HG02938 (cell line): ENCODE results near the gene LSM8.
A peak's percentile ranks its signal among the peaks of the same experiment; 100 is the strongest.
"Not testable (repeated sequence)": the region's sequence is repeated elsewhere in the genome, so short reads cannot be mapped to it uniquely, and the experiment has no call there.

Experiments
- ATAC-seq: cut with Tn5 transposase; IDR thresholded peaks from one replicate; pipeline ENCODE4 v1.9.1; 2021; ENCODE audit warnings: mild to moderate bottlenecking, moderate library complexity; ENCODE audit not compliant: unreplicated experiment

The LSM8 gene

GRCh38 chr7:118183786-118184564 is at the start of gene LSM8:
TSS of gene LSM8 (plus strand) at chr7:118184164. CDS start at chr7:118184224, 60 bp downstream.
- ATAC-seq, result peak; percentile 96

GRCh38 chr7:118134420-118134819 is 49.5 kb upstream of the LSM8 start:
- ATAC-seq, result not testable (repeated sequence)

DNA sequence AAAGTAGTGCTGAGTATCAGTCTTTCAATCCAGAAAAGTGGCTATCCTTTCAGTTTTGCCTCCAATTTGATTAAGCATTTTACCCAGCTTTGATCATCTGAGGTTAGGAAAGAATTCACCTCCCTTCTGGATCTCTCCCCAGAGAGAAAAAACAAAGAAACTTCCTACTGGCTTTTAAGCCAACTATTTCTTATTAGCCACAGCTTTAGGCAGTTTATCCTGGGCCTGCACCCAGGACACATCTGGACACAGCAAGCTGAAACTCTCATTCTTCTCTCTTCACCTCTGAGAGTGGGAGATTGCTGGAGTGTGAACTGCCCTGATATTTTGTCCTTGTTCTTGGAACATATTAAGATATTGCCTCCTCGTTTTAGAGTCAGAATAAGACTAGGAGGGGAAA is 43.5 kb upstream of the LSM8 start:
- no peak for ATAC-seq

DNA sequence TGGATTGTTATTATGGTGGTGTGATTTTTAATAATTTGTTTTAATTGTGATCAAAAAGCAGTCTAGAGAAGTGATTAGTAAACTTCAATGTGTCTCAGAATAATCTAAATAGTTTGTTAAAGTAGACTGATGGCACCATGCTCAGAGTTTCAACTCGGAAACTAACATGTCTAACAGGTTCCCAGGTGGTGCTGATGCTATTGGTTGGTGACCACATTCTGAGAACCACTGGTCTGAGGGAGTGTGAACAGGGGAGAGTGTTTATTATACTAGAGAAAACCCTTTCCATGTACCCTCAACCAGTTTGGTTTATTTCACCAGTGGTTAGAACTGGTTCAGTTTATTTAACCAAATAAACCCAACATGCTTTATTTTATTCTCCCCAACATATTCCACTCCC is 42.0 kb upstream of the LSM8 start:
- no peak for ATAC-seq

DNA sequence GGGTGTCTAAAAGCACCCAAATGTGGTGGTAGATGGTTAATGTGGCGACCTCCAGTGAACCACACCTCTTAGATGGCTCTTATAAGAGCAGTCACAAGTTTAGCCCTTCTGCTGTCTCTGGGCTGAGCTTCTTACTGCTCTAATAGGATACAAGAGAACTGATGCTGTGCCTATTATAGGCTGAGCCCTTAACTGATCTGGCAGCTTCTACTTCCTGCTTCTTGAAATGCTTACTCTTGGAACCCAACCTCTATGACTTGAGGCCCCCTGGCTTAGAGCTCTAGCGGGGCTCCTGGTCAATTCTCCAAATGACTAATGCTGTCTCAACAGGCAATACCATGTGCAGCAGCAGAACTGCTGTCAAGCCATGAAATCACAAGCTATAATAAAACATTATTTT is 35.0 kb upstream of the LSM8 start:
- ATAC-seq, result peak; percentile 68

GRCh38 chr7:118149394-118149793 is 34.6 kb upstream of the LSM8 start:
- ATAC-seq, result no peak

- no peak for ATAC-seq
Measured at GRCh38 chr7:118151671-118152070, 32.3 kb upstream of the LSM8 start.

- no peak for ATAC-seq
Measured at GRCh38 chr7:118152149-118152548, 31.8 kb upstream of the LSM8 start.

GRCh38 chr7:118152654-118153053 is 31.3 kb upstream of the LSM8 start:
- ATAC-seq, result no peak

- ATAC-seq, result no peak
Measured at GRCh38 chr7:118153551-118154177, 30.3 kb upstream of the LSM8 start.

- ATAC-seq, result no peak
Measured at GRCh38 chr7:118158766-118159165, 25.2 kb upstream of the LSM8 start.

- no peak for ATAC-seq
Measured at GRCh38 chr7:118169146-118169545, 14.8 kb upstream of the LSM8 start.

DNA sequence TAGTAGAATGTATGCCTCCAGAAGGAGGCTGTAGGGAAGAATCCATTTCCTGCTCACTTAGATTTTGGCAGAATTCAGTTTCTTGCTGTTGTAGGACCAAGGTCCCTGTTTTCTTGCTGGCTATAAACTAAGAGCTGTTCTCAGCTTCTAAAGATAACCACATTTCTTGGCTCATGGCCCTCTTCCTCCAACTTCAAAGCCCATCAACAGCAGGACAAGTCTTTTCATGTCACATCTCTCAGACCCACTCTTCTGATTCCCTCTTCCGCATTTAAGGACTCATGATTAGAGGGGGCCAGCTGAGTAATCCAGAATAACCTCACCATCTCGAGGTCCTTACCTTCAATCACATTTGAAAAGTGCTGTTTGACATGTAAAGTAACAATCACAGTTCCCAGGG is 8.2 kb upstream of the LSM8 start:
- ATAC-seq, result no peak

- ATAC-seq, result no peak
Measured at GRCh38 chr7:118179191-118179590, 4.8 kb upstream of the LSM8 start.

DNA sequence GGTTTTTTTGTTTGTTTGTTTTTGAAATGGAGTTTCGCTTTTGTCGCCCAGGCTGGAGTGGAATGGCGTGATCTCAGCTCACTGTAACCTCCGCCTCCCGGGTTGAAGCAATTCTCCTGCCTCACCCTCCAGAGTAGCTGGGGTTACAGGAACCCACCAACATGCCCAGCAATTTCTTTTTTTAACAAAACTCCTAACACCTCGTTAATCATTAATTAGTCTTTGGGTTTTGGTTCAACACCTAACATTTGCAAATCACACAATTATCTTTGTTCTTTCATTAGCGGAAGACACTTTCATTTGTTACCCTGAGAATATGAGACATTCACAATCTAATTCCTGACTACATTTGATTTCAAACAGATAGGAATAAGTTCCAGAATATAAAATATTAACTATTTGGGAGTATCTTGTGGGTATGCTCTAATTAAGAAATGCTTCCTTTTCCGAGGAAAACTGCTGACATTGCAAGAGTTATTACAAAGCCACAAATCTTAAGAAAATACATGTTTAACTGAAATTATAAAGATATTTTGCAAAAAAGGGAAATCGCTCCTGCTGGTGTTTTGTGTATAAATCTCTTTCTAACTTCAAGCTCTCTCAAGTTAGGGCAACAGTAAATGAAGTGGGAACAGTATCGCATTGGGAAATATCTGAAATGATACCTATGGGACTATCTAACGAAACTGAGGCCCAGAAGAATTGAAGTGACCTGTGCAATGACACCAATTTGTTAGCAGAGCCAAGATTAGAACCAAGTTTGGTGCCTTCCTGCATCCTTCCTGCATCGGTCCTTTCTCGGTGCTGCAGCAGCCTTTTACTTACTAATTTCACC is 1.2 kb upstream of the LSM8 start:
- no peak for ATAC-seq

DNA sequence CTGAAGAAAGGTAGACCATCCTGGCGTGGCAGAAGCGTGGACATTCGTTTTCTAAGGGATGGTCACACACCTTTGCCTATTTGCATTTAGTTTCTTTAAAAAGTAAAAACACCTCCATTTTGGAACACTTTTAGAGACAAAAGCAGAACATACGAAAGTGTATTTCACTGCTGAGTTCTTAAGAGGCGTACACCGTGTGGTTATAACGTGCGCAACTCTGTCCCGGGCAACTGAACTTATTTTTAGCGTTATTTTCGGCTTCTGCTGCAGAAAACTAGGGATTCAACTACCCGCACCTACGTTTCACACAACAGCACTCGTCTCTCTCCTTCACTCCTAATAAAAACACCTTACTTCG is 557 bp upstream of the LSM8 start:
- ATAC-seq, result peak; percentile 0

DNA sequence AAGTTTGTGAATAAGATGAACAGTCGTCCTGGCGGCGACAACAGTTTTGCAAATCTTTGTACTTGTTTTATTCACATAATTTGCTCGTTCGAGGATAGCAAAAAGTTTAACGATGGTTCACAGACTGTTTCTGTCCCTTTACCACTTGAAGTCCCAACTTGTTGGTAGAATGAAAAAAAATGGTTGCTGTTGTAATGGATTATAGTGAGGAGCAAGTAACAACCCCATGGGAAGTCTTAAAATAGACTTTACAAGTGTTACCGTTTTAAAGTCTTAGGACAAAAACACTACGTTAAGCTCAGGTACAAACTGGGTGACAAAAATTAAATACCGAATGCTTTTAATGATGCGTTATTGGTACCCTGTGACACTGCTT is 589 bp downstream of the LSM8 start:
- no peak for ATAC-seq

GRCh38 chr7:118185163-118185860 is 1.3 kb downstream of the LSM8 start:
- ATAC-seq, result no peak

DNA sequence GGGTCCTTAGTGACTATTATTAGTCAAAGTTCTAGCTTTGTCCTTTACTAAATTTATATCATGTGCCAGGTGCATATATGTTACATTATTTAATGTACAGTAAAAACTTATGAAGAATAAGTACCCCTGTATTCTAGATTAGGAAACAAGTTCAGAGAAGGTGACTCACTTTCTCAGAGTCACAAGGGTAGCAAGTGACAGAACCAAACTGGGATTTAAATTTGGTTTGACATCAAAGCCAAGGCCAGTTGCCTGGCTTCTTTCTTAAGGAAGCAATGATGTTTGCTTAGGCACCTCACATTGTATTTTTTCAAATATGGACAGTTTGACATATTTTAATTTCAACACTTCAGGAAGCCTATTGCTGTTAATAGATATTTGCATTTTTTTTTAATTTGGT is 2.5 kb downstream of the LSM8 start:
- no peak for ATAC-seq

DNA sequence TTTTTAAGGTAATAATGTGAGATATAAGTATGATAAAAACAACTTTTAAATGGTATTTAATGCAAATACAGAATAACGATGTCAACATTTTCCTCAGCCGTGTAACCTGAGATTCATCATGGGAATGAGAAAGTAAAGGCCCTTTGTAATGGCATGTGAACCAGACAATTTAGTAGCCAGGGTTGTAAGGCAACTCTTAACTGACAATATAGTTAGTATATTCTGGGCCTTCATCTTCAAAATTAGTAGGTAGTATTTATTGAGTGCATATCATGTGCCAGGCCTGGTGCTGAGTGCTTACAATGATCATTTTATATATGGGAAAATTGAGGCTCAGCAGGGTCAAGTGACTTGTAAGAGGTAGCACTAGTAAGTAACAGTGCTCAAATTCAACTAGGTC is 10.6 kb downstream of the LSM8 start:
- no peak for ATAC-seq

- ATAC-seq, result peak; percentile 77
Measured at GRCh38 chr7:118195837-118196474, 12.0 kb downstream of the LSM8 start.
